ENCODE measurements around the gene FBXW11.

Gene FBXW11

DNA sequence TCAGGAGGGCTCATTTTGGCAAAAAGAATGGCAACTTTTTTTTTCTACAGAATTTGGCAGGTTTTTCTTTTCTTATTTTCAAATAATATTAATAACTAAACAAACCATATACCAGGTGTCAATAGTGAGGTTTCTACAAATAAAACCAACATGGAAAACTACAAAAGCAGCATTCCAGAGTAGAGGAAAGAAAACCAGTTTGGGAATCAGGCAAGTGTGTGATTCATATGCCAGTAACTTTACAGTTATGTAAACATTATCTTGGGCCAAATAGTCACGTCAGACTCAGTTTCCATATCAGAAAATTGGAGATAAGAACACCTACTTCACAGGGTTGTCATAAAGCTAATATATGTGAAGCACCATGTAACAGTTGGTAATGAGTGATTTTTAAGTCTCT, 51.7 kb downstream of the FBXW11 start:
- Histone ChIP-seq H3K27me3 (ENCODE audit: low read depth, low read length) (no peaks in the 10 kb centered on the region), H2AFZ (ENCODE audit: low read depth, low read length) (no peak overlapping the region), H3K4me1 (ENCODE audit: low read length) (peaks cover 42% of the 10 kb centered on the region), H3K79me2 (ENCODE audit: low read length) (peaks cover 89% of the 10 kb centered on the region), H3K4me3 (ENCODE audit: low read length) (no peak overlapping the region), H3K36me3 (replicated peaks; ENCODE audit: low read depth, low read length) (peaks cover 1% of the 10 kb centered on the region), H3K9me3 (ENCODE audit: insufficient read depth, low read length) (no peaks in the 10 kb centered on the region), H3K9ac (ENCODE audit: low read length) (no peak overlapping the region), H3K27ac (ENCODE audit: low read length) (no peak overlapping the region), H3K4me2 (ENCODE audit: low read length) (no peak overlapping the region), H4K20me1 (ENCODE audit: insufficient read depth, low read length) (peaks cover 73% of the 10 kb centered on the region)
- TF ChIP-seq, protein P1, sequence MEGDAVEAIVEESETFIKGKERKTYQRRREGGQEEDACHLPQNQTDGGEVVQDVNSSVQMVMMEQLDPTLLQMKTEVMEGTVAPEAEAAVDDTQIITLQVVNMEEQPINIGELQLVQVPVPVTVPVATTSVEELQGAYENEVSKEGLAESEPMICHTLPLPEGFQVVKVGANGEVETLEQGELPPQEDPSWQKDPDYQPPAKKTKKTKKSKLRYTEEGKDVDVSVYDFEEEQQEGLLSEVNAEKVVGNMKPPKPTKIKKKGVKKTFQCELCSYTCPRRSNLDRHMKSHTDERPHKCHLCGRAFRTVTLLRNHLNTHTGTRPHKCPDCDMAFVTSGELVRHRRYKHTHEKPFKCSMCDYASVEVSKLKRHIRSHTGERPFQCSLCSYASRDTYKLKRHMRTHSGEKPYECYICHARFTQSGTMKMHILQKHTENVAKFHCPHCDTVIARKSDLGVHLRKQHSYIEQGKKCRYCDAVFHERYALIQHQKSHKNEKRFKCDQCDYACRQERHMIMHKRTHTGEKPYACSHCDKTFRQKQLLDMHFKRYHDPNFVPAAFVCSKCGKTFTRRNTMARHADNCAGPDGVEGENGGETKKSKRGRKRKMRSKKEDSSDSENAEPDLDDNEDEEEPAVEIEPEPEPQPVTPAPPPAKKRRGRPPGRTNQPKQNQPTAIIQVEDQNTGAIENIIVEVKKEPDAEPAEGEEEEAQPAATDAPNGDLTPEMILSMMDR (IDR thresholded peaks at IDR 0.05; ENCODE audit: low read depth, low read length) = no peak
- no peak for TF ChIP-seq EZH2phosphoT487 (IDR thresholded peaks at IDR 0.05; ENCODE audit: low read depth)

DNA sequence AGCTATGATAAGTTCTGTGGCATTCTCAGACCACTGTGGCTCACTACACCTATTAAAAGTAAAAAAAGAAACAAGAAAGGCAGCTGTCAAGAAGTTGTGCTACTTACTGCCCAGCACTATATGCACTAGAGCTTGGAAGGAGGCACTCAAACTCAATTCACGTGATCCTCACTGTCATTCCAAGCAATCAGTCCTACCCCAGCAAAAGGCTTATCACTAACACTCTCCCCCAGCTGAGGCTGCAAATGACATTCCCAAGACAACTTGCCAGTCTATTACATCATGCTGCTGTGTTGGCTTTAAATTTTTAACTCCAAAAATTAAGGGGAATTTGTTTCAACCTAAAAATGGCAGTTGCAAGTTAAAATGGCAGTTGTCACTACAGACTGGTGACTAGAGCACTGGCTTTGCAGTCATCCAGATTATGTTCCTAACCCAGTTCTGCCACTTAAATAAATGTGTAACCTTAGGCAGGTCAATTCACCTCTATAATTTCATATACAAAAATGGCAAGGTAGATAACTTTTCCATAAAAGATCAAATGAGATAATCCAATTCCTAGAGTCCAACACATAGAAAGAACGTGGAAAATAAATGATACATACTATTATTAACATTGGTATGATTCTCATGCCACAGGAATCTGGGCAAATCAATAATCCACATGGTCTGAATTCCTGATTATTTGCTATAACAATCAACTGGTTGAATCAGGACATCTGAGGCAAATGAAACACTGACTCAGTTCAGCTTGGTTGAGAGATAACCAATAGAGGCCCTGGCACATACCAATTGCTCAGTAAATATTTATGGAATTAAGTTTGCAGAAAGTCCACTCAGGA, 52.4 kb downstream of the FBXW11 start:
- peaks cover 39% of the 10 kb centered on the region for H3K4me1 ChIP-seq (ENCODE audit: low read length)
- no peak overlapping the region for H3K9ac ChIP-seq (ENCODE audit: low read length)
- no peaks in the 10 kb centered on the region for H3K27me3 ChIP-seq (ENCODE audit: low read depth, low read length)
- H3K36me3 ChIP-seq (replicated peaks; ENCODE audit: low read depth, low read length) = no peaks in the 10 kb centered on the region
- H3K79me2 ChIP-seq (ENCODE audit: low read length) = peaks cover 87% of the 10 kb centered on the region
- TF ChIP-seq, protein P1 (IDR thresholded peaks at IDR 0.05; ENCODE audit: low read depth, low read length) = no peak
- no peak for TF ChIP-seq EZH2phosphoT487 (IDR thresholded peaks at IDR 0.05; ENCODE audit: low read depth)
- H2AFZ ChIP-seq (ENCODE audit: low read depth, low read length) = no peak overlapping the region
- H3K27ac ChIP-seq (ENCODE audit: low read length) = no peak overlapping the region
- no peak overlapping the region for H3K4me3 ChIP-seq (ENCODE audit: low read length)
- H3K9me3 ChIP-seq (ENCODE audit: insufficient read depth, low read length) = no peaks in the 10 kb centered on the region
- H4K20me1 ChIP-seq (ENCODE audit: insufficient read depth, low read length) = peaks cover 72% of the 10 kb centered on the region
- no peak overlapping the region for H3K4me2 ChIP-seq (ENCODE audit: low read length)

DNA sequence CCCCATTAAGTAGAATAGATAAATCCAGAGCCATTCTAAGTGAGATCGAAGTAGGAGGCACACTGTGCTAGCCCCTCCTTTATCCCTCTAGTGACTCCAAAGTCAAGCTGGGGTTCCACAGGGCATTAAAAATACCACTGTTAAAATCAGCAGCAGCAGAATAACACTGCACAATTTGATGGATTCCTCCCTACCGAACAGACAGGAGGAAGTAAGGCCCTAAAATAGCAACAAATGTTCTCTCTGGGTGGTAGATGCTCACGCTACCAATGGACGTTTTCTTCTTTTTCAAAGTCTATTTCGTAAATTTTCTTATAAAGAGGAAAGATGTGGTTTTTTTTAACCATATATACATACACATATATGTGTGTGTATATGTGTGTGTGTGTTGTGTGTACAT, 54.4 kb downstream of the FBXW11 start:
- TF ChIP-seq, protein P1 (IDR thresholded peaks at IDR 0.05; ENCODE audit: low read depth, low read length) = no peak
- TF ChIP-seq EZH2phosphoT487 (IDR thresholded peaks at IDR 0.05; ENCODE audit: low read depth) = no peak
- peaks cover 70% of the 10 kb centered on the region for H4K20me1 ChIP-seq (ENCODE audit: insufficient read depth, low read length)
- no peak overlapping the region for H3K4me2 ChIP-seq (ENCODE audit: low read length)
- H3K9ac ChIP-seq (ENCODE audit: low read length) = no peak overlapping the region
- H3K4me1 ChIP-seq (ENCODE audit: low read length) = peaks cover 21% of the 10 kb centered on the region
- no peak overlapping the region for H2AFZ ChIP-seq (ENCODE audit: low read depth, low read length)
- no peaks in the 10 kb centered on the region for H3K9me3 ChIP-seq (ENCODE audit: insufficient read depth, low read length)
- H3K27me3 ChIP-seq (ENCODE audit: low read depth, low read length) = no peaks in the 10 kb centered on the region
- H3K4me3 ChIP-seq (ENCODE audit: low read length) = no peak overlapping the region
- H3K27ac ChIP-seq (ENCODE audit: low read length) = no peak overlapping the region
- H3K36me3 ChIP-seq (replicated peaks; ENCODE audit: low read depth, low read length) = no peaks in the 10 kb centered on the region
- peaks cover 88% of the 10 kb centered on the region for H3K79me2 ChIP-seq (ENCODE audit: low read length)

DNA sequence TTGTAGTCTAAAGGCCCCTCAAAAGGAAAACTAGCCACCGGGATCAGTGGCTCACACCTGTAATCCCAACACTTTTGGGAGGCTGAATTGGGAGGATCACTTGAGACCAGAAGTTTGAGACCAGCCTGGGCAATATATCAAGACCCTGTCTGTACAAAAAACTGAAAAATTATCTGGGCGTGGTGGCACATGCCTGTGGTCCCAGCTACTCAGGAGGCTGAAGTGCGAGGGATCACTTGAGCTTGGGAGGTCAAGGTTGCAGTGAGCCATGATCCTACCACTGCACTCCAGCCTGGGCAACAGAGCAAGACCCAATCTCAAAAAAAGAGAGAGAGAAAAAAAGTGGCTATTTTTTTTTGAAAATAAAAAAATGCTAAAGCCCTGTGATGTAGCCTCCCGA, 55.2 kb downstream of the FBXW11 start:
- H3K79me2 ChIP-seq (ENCODE audit: low read length) = peaks cover 85% of the 10 kb centered on the region

More for the DNA sequence above, 55.2 kb downstream of the FBXW11 start:
- Histone ChIP-seq H2AFZ (ENCODE audit: low read depth, low read length) (no peak overlapping the region), H3K4me3 (ENCODE audit: low read length) (no peak overlapping the region), H4K20me1 (ENCODE audit: insufficient read depth, low read length) (peaks cover 67% of the 10 kb centered on the region), H3K9ac (ENCODE audit: low read length) (no peak overlapping the region), H3K27me3 (ENCODE audit: low read depth, low read length) (no peaks in the 10 kb centered on the region), H3K27ac (ENCODE audit: low read length) (no peak overlapping the region), H3K4me1 (ENCODE audit: low read length) (peaks cover 13% of the 10 kb centered on the region), H3K36me3 (replicated peaks; ENCODE audit: low read depth, low read length) (no peaks in the 10 kb centered on the region), H3K9me3 (ENCODE audit: insufficient read depth, low read length) (no peaks in the 10 kb centered on the region), H3K4me2 (ENCODE audit: low read length) (no peak overlapping the region)
- no peak for TF ChIP-seq EZH2phosphoT487 (IDR thresholded peaks at IDR 0.05; ENCODE audit: low read depth)
- TF ChIP-seq, protein P1 (IDR thresholded peaks at IDR 0.05; ENCODE audit: low read depth, low read length) = no peak

Data from OCI-LY3 (cell line).